GM12878 (cell line): ENCODE measurements around the gene SUPT3H. TPM values are rescaled to one million over a fixed set of nuclear protein-coding genes. Genes with fewer than 3 reads are reported as not detected.

Experiments used
- ATAC-seq: fragments of 200-7000 bp; cut with Tn5 transposase; 3 replicates; pipeline ENCODE4 v1.9.1; 2020; ENCODE audit warnings: mild to moderate bottlenecking, moderate library complexity
- BruUV-seq: library from RNA; stranded (reverse); fragments of 400-500 nt; replicated peaks from 2 replicates; lab custom pipeline; 2021; lab: Mats Ljungman, UMichigan
- CTCF ChIA-PET: fragments of 300-600 bp; sonication (Branson Sonifier 250); formaldehyde crosslinking; extraction: SDS; loops from one replicate; lab custom pipeline; 2021; ENCODE audit warnings: inconsistent platforms; lab: Yijun Ruan, JAX
- POLR2A ChIA-PET: fragments of 350-600 bp; formaldehyde crosslinking; extraction: SDS; loops from one replicate; lab custom pipeline; 2021; ENCODE audit warnings: inconsistent platforms; lab: Charles Lee
- RAD21 ChIA-PET: fragments of 300-600 bp; sonication (Branson Sonifier 250); formaldehyde crosslinking; loops from one replicate; lab custom pipeline; 2023; ENCODE audit warnings: antibody characterized with exemption; ENCODE audit not compliant: unreplicated experiment; lab: Charles Lee
- SMC1A ChIA-PET: fragments of 300-600 bp; sonication (Branson Sonifier 250); formaldehyde crosslinking; loops from one replicate; lab custom pipeline; 2023; ENCODE audit not compliant: unreplicated experiment, uncharacterized antibody; lab: Charles Lee
- DNase-seq: peaks from one replicate; pipeline ENCODE4 v3.0.0-alpha.2; 2011; ENCODE audit warnings: low read depth, low spot score
- FAIRE-seq: peaks from 3 replicates; lab custom pipeline; 2011; peaks lifted over from hg19 to GRCh38; lab: Jason Lieb, UNC
- H2AFZ ChIP-seq: 2 replicates; pipeline ENCODE4 v1.6.0; 2011; ENCODE audit warnings: low read depth, low read length, control low read depth; ENCODE audit not compliant: control insufficient read depth
- H3K27ac ChIP-seq: 2 replicates; pipeline ENCODE4 v1.5.1; 2011; ENCODE audit warnings: control low read depth; ENCODE audit not compliant: control insufficient read depth, insufficient read depth
- H3K27me3 ChIP-seq, 2 experiments: replicated peaks in 1 of 2; 2 replicates each; pipeline versions ENCODE4 v1.6.0 to v1.6.1; 2011; ENCODE audit warnings: low read length in 1 of 2; ENCODE audit not compliant: control insufficient read depth in 2 of 2, insufficient read depth in 2 of 2
- H3K36me3 ChIP-seq, 2 experiments: 2 replicates each; pipeline ENCODE4 v1.5.1; 2011; ENCODE audit warnings: low read length in 1 of 2; ENCODE audit not compliant: control insufficient read depth in 2 of 2, insufficient read depth in 2 of 2
- H3K4me1 ChIP-seq: 2 replicates; pipeline ENCODE4 v1.6.1; 2011; ENCODE audit warnings: mild to moderate bottlenecking, low read length, moderate library complexity, mixed read lengths; ENCODE audit not compliant: control insufficient read depth, insufficient read depth
- H3K4me2 ChIP-seq: 2 replicates; pipeline ENCODE4 v1.6.0; 2011; ENCODE audit warnings: control low read depth; ENCODE audit not compliant: control insufficient read depth, insufficient read depth
- H3K4me3 ChIP-seq: fragments of 200-600 bp; sonication (generic); 2 replicates; pipeline ENCODE4 v1.5.1; 2016
- H3K79me2 ChIP-seq: 2 replicates; pipeline ENCODE4 v1.6.0; 2011; ENCODE audit warnings: low read length; ENCODE audit not compliant: control insufficient read depth, insufficient read depth
- H3K9ac ChIP-seq: 2 replicates; pipeline ENCODE4 v1.8.0; 2011; ENCODE audit warnings: low read length, control low read depth, mixed read lengths; ENCODE audit not compliant: control insufficient read depth, insufficient read depth
- H3K9me3 ChIP-seq: replicated peaks from 3 replicates; pipeline ENCODE4 v1.5.1; 2011; ENCODE audit warnings: mild to moderate bottlenecking, low read length; ENCODE audit not compliant: control insufficient read depth, insufficient read depth
- H4K20me1 ChIP-seq: 2 replicates; pipeline ENCODE4 v1.6.0; 2011; ENCODE audit not compliant: control insufficient read depth, insufficient read depth
- ATF3 ChIP-seq: IDR thresholded peaks from 2 replicates; pipeline ENCODE4 v1.6.1; 2011; ENCODE audit warnings: low read depth, mild to moderate bottlenecking, low read length, moderate library complexity, borderline replicate concordance; ENCODE audit errors: extremely low read depth
- ATF7 ChIP-seq: fragments of 450-650 bp; IDR thresholded peaks from 2 replicates; pipeline ENCODE4 v1.6.1; 2016; ENCODE audit warnings: low read depth, mild to moderate bottlenecking
- BMI1 ChIP-seq: fragments of 450-650 bp; IDR thresholded peaks from 2 replicates; pipeline ENCODE4 v1.6.1; 2016; ENCODE audit warnings: mild to moderate bottlenecking, moderate library complexity, borderline replicate concordance
- CEBPZ ChIP-seq: fragments of 150-350 bp; IDR thresholded peaks from 2 replicates; pipeline ENCODE4 v1.6.1; 2016; ENCODE audit warnings: low read depth, low read length
- EED ChIP-seq: sonication (generic); IDR thresholded peaks from 2 replicates; pipeline ENCODE4 v1.6.1; 2016; ENCODE audit warnings: antibody characterized with exemption, low read depth
- EGR1 ChIP-seq, 2 experiments: IDR thresholded peaks; 1 replicate in 1 of 2; 2 replicates in 1 of 2; pipeline ENCODE4 v1.6.1; 2011 to 2012; ENCODE audit warnings: low read depth in 2 of 2, low read length in 2 of 2, borderline replicate concordance in 1 of 2, mild to moderate bottlenecking in 1 of 2, moderate library complexity in 1 of 2
- RFX5 ChIP-seq: IDR thresholded peaks from 2 replicates; pipeline ENCODE4 v1.6.1; 2011; ENCODE audit warnings: low read depth, low read length, improper control_type of control experiment
- STAT3 ChIP-seq: IDR thresholded peaks from 2 replicates; pipeline ENCODE4 v1.6.1; 2011; ENCODE audit warnings: low read depth, low read length, improper control_type of control experiment
- USF2 ChIP-seq: IDR thresholded peaks from 2 replicates; pipeline ENCODE4 v1.6.1; 2011; ENCODE audit warnings: low read depth, low read length, improper control_type of control experiment, borderline replicate concordance
- YBX1 ChIP-seq: fragments of 450-650 bp; IDR thresholded peaks from 2 replicates; pipeline ENCODE4 v1.6.1; 2016; ENCODE audit warnings: antibody characterized with exemption
- YY1 ChIP-seq: IDR thresholded peaks from 2 replicates; pipeline ENCODE4 v1.6.1; 2011; ENCODE audit warnings: low read depth, mild to moderate bottlenecking, low read length
- ZNF207 ChIP-seq: fragments of 450-650 bp; IDR thresholded peaks from 2 replicates; pipeline ENCODE4 v1.6.1; 2014; ENCODE audit warnings: antibody characterized with exemption, mild to moderate bottlenecking, borderline replicate concordance
- WGBS: methylation state at CpG from one replicate; pipeline ENCODE4 v1.1.6; 2016; ENCODE audit warnings: low lambda C conversion rate; ENCODE audit not compliant: insufficient replicate concordance, insufficient coverage; ENCODE audit errors: missing lambda C conversion rate; 5-methylcytosine and 5-hydroxymethylcytosine counted together
- in situ Hi-C: fragments of 300-500 bp; cut with MboI; formaldehyde crosslinking; loops from 9 replicates; pipeline ENCODE4 v1.14.3; 2018; ENCODE audit warnings: mixed read lengths
- intact Hi-C: fragments of 100-400 bp; cut with micrococcal nuclease; formaldehyde crosslinking; loops from one replicate; pipeline ENCODE4 v1.14.2; 2022; ENCODE audit not compliant: unreplicated experiment
- polyA plus RNA-seq, 11 experiments: library from polyadenylated mRNA; depleted of rRNA in 4 of 11; unstranded in 6 of 11; stranded (reverse) in 5 of 11; fragments of >200 nt; fragmentation: Nextera tagmentation in 4 of 11; fragmentation: Illumina TruSeq in 1 of 11; extraction: Ambion mirVana in 4 of 11; extraction: Trizol in 1 of 11; gene quantifications; 1 replicate in 1 of 11; 2 replicates in 10 of 11; pipeline versions ENCODE4 v1.2.1 to v1.2.3, GENCODE V29; 2011 to 2016; ENCODE audit warnings: inconsistent platforms in 2 of 11, missing spikeins in 2 of 11, low read depth in 1 of 11
- total RNA-seq, 4 experiments: library from RNA; depleted of rRNA in 3 of 4; stranded (reverse); fragments of >200 nt in 3 of 4; fragmentation: Illumina TruSeq in 1 of 4; extraction: Trizol in 1 of 4; gene quantifications; 2 replicates each; pipeline versions ENCODE4 v1.2.1 to v1.2.3, GENCODE V29; 2013 to 2021
- TF ChIP-seq, protein P1 (sequence below): IDR thresholded peaks from 2 replicates; pipeline ENCODE4 v1.6.1; 2012; ENCODE audit warnings: low read length, inconsistent platforms
- TF ChIP-seq, protein P2 (sequence below): fragments of 450-650 bp; conservative IDR thresholded peaks from 2 replicates; pipeline ENCODE4 v1.6.1; 2017; ENCODE audit warnings: mild to moderate bottlenecking, moderate library complexity

The SUPT3H gene
- total and polyA plus RNA-seq, 10 of the 15 experiments (the other 5 are each of a cell fraction or from before 2014, with no cell fraction given): 0.51 to 3.7 (median 2.0) TPM

GRCh38 chr6:45000833-45001232 is 376.9 kb downstream of the SUPT3H start (continued):
- no peak for TF ChIP-seq ZNF207
- TF ChIP-seq STAT3: no peak
- no peak for TF ChIP-seq ATF3
- TF ChIP-seq, all 136 proteins: peak for 0

DNA sequence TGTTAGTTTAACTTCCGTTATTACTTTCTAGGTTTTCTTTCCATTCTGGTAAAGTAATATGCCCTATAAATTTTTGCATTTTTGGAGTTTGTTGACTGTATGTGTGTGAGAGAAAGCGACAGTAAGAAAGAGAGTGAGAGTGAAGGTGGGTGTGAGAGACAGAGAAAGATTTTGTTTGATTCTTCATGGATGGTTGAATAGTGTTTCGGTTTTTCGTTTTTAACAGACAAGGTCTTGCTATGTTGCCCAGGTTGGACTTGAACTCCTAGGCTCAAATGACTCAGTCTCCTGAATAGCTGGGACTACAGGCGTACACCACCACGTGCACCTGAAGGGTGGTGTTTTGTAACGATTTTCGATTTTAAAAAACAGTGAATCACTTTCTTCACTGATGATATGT is 378.7 kb downstream of the SUPT3H start:
- H3K27me3 ChIP-seq: no peaks in the 10 kb centered on the region
- in situ Hi-C loops: no loop called here
- H3K4me2 ChIP-seq: no peak overlapping the region
- H3K27ac ChIP-seq: no peak overlapping the region
- ATAC-seq (peak; percentile 22; the same call in 2 of the 3 replicates), FAIRE-seq (peak; percentile 87), DNase-seq (peak; percentile 20)
- no peaks in the 10 kb centered on the region for H3K36me3 ChIP-seq
- H2AFZ ChIP-seq: no peak overlapping the region
- H3K9me3 ChIP-seq: no peaks in the 10 kb centered on the region
- WGBS: 9% methylated on average over 8 of the region's 8 CpGs
- H3K79me2 ChIP-seq: no peaks in the 10 kb centered on the region
- POLR2A ChIA-PET: no interaction called here
- peaks cover 12% of the 10 kb centered on the region; the same call in 1 of the 2 replicates for H3K4me1 ChIP-seq
- CTCF ChIA-PET: no interaction called here
- H3K4me3 ChIP-seq: no peak overlapping the region
- H3K9ac ChIP-seq: no peak overlapping the region
- SMC1A ChIA-PET: no interaction called here
- no peaks in the 10 kb centered on the region for H4K20me1 ChIP-seq
- intact Hi-C loops: no loop called here
- RAD21 ChIA-PET: no interaction called here
- no TSS peak for BruUV-seq
- TF ChIP-seq BMI1: no peak
- TF ChIP-seq USF2: no peak
- TF ChIP-seq, protein P1, sequence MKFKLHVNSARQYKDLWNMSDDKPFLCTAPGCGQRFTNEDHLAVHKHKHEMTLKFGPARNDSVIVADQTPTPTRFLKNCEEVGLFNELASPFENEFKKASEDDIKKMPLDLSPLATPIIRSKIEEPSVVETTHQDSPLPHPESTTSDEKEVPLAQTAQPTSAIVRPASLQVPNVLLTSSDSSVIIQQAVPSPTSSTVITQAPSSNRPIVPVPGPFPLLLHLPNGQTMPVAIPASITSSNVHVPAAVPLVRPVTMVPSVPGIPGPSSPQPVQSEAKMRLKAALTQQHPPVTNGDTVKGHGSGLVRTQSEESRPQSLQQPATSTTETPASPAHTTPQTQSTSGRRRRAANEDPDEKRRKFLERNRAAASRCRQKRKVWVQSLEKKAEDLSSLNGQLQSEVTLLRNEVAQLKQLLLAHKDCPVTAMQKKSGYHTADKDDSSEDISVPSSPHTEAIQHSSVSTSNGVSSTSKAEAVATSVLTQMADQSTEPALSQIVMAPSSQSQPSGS: peak; percentile 50
- TF ChIP-seq YBX1: no peak
- no peak for TF ChIP-seq ATF7
- no peak for TF ChIP-seq RFX5
- TF ChIP-seq EGR1 (IDR thresholded peaks at IDR 0.05; ENCODE audit: borderline replicate concordance in 1 of 2, low read depth in 2 of 2, low read length in 2 of 2): no peak
- 0 out of 2 replicates have a peak, but pooled peaks have one; percentile 51 for TF ChIP-seq EED
- TF ChIP-seq, protein P2, sequence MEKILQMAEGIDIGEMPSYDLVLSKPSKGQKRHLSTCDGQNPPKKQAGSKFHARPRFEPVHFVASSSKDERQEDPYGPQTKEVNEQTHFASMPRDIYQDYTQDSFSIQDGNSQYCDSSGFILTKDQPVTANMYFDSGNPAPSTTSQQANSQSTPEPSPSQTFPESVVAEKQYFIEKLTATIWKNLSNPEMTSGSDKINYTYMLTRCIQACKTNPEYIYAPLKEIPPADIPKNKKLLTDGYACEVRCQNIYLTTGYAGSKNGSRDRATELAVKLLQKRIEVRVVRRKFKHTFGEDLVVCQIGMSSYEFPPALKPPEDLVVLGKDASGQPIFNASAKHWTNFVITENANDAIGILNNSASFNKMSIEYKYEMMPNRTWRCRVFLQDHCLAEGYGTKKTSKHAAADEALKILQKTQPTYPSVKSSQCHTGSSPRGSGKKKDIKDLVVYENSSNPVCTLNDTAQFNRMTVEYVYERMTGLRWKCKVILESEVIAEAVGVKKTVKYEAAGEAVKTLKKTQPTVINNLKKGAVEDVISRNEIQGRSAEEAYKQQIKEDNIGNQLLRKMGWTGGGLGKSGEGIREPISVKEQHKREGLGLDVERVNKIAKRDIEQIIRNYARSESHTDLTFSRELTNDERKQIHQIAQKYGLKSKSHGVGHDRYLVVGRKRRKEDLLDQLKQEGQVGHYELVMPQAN: no peak
- TF ChIP-seq CEBPZ: no peak
- TF ChIP-seq YY1: no peak
